ENCODE data around the gene FAM131C.

Gene FAM131C

GRCh38 chr1:16017461-16018303 lies 55.8 kb downstream of the FAM131C start, which contains the start of gene HSPB7:
HSPB7 (minus strand) TSS chr1:16018043; CDS start chr1:16017963, 80 bp downstream.
- Histone ChIP-seq H3K79me2 (ENCODE audit: low read length) (no peaks in the 10 kb centered on the region), H3K9me3 (ENCODE audit: insufficient read depth, low read length) (no peaks in the 10 kb centered on the region), H2AFZ (ENCODE audit: low read depth, low read length) (no peak within 1 kb of the TSS), H3K27me3 (ENCODE audit: low read depth, low read length) (no peaks in the 10 kb centered on the region; the same call in 1 of the 2 replicates), H3K36me3 (replicated peaks; ENCODE audit: low read depth, low read length) (no peaks in the 10 kb centered on the region), H3K4me2 (ENCODE audit: low read length) (peak within 1 kb of the TSS; percentile 30), H3K4me1 (ENCODE audit: low read length) (peaks cover 12% of the 10 kb centered on the region), H3K27ac (ENCODE audit: low read length) (no peak within 1 kb of the TSS), H3K4me3 (ENCODE audit: low read length) (no peak within 1 kb of the TSS), H3K9ac (ENCODE audit: low read length) (no peak within 1 kb of the TSS), H4K20me1 (ENCODE audit: insufficient read depth, low read length) (no peaks in the 10 kb centered on the region)
- TF ChIP-seq CTCF (IDR thresholded peaks at IDR 0.05; ENCODE audit: low read depth, low read length) (no peak; the same call in 1 of the 2 replicates), EZH2phosphoT487 (IDR thresholded peaks at IDR 0.05; ENCODE audit: low read depth) (no peak)

- no peak overlapping the region for H2AFZ ChIP-seq (ENCODE audit: low read depth, low read length)
- H3K79me2 ChIP-seq (ENCODE audit: low read length): no peaks in the 10 kb centered on the region
- H3K27me3 ChIP-seq (ENCODE audit: low read depth, low read length): no peaks in the 10 kb centered on the region; the same call in 1 of the 2 replicates
- TF ChIP-seq CTCF (IDR thresholded peaks at IDR 0.05; ENCODE audit: low read depth, low read length) (no peak), EZH2phosphoT487 (IDR thresholded peaks at IDR 0.05; ENCODE audit: low read depth) (no peak)
- no peaks in the 10 kb centered on the region for H3K36me3 ChIP-seq (replicated peaks; ENCODE audit: low read depth, low read length)
- H3K27ac ChIP-seq (ENCODE audit: low read length): no peak overlapping the region
- no peaks in the 10 kb centered on the region for H4K20me1 ChIP-seq (ENCODE audit: insufficient read depth, low read length)
- H3K4me1 ChIP-seq (ENCODE audit: low read length): peaks cover 12% of the 10 kb centered on the region
- H3K4me3 ChIP-seq (ENCODE audit: low read length): no peak overlapping the region
- 0 out of 2 replicates have a peak overlapping the region, but pooled peaks have one; percentile 30 for H3K4me2 ChIP-seq (ENCODE audit: low read length)
- H3K9ac ChIP-seq (ENCODE audit: low read length): no peak overlapping the region
- H3K9me3 ChIP-seq (ENCODE audit: insufficient read depth, low read length): no peaks in the 10 kb centered on the region
These were observed 56.4 kb downstream of the FAM131C start for GRCh38 chr1:16017076-16017460.

DNA sequence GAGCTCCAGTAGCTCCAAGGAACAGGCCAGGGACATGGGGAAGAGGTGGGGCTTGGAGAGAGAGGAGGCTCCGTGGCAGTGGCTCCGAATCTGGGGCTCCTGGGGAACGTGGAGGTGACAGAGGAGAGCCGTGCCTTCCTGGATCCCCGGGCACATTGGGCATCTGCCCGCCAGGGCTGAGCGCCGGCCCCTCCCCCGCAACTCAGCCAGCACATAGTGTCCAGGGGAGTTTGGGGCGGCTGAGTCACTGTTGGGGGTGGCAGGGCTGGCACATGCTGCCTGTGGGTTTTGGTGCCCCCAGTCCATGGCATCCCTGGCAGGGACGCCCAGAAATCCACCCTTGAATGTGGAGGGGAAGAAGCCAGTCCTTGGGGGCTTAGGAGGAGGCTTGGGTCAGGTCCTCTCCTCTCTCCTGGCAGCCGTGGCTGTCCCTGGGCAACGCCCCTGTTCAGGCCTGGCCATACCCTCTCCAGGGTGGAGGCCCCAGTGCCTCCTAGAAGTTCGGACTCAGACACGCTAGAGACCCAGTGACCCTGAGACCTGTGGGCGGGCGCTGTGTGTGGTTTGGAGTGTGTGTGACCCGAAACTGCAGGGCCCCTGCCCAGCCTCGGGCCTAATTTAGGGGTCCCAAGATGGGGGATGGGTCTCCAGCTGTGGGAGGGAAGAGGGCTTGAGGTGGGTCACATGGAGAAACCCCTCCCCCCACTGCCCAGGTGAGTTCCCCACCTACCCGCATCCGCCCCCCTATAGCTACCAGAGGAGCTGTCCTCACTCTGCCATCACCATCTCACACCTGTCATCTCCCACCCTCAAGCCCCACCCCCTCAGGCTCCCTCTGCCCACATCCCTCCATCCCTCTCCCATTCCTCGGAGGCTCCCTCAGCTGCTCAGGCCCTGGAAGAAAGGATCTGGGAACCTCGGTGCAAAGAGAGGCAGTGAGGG lies 57.2 kb downstream of the FAM131C start:
- Histone ChIP-seq H3K79me2 (ENCODE audit: low read length) (no peaks in the 10 kb centered on the region), H3K9me3 (ENCODE audit: insufficient read depth, low read length) (no peaks in the 10 kb centered on the region), H3K4me1 (ENCODE audit: low read length) (peaks cover 12% of the 10 kb centered on the region), H3K4me2 (ENCODE audit: low read length) (no peak overlapping the region), H3K4me3 (ENCODE audit: low read length) (no peak overlapping the region), H3K27me3 (ENCODE audit: low read depth, low read length) (no peaks in the 10 kb centered on the region; the same call in 1 of the 2 replicates), H2AFZ (ENCODE audit: low read depth, low read length) (no peak overlapping the region), H3K27ac (ENCODE audit: low read length) (no peak overlapping the region), H4K20me1 (ENCODE audit: insufficient read depth, low read length) (no peaks in the 10 kb centered on the region), H3K9ac (ENCODE audit: low read length) (no peak overlapping the region), H3K36me3 (replicated peaks; ENCODE audit: low read depth, low read length) (no peaks in the 10 kb centered on the region)
- TF ChIP-seq CTCF (IDR thresholded peaks at IDR 0.05; ENCODE audit: low read depth, low read length) (no peak), EZH2phosphoT487 (IDR thresholded peaks at IDR 0.05; ENCODE audit: low read depth) (no peak)

Data from OCI-LY3 (cell line).